Mucosa of descending colon (tissue), 3 donors: ENCODE measurements around the gene GPATCH2. TPM values are rescaled to one million over a fixed set of nuclear protein-coding genes. Genes with fewer than 3 reads are reported as not detected.

Source experiments
- ATAC-seq: fragments of 200-7000 bp; cut with Tn5 transposase; one replicate; pipeline ENCODE4 v1.9.1; 2020; ENCODE audit warnings: mild to moderate bottlenecking, moderate library complexity
- DNase-seq, 3 donors: peaks; one replicate each; pipeline ENCODE4 v3.0.0-alpha.2; 2020
- H3K36me3 ChIP-seq: fragments of 200-600 bp; one replicate; pipeline ENCODE4 v1.8.0; 2021; ENCODE audit warnings: low read depth, mild to moderate bottlenecking
- H3K4me1 ChIP-seq: fragments of 200-600 bp; one replicate; pipeline ENCODE4 v1.8.0; 2021; ENCODE audit warnings: low read depth, mild to moderate bottlenecking
- H3K4me3 ChIP-seq: fragments of 200-600 bp; one replicate; pipeline ENCODE4 v1.8.0; 2021; ENCODE audit warnings: mild to moderate bottlenecking
- H3K9me3 ChIP-seq: fragments of 200-600 bp; one replicate; pipeline ENCODE4 v1.8.0; 2021; ENCODE audit warnings: mild to moderate bottlenecking
- intact Hi-C, 2 donors: fragments of 100-400 bp; cut with DNase I in 1 of 2; cut with micrococcal nuclease in 1 of 2; formaldehyde crosslinking; loops; one replicate each; pipeline versions ENCODE4 v1.11.0 to v1.11.1; 2022; cut with DNase I, micrococcal nuclease
- total RNA-seq, 3 donors: library from RNA; stranded (reverse); fragmentation: NEBNext Ultra II Directional in 2 of 3; extraction: Animal tissue kit (Norgen Biotek cat#: 25700) in 2 of 3; gene quantifications; one replicate each; pipeline versions ENCODE4 v1.2.1 to v1.2.4, GENCODE V29; 2021 to 2023
- TF ChIP-seq, protein P1 (sequence below): fragments of 200-600 bp; IDR thresholded peaks from one replicate; pipeline ENCODE4 v1.8.0; 2022; ENCODE audit warnings: antibody characterized with exemption, mild to moderate bottlenecking
- donor health status: DM: no; HTN: no; CAD: no; lungs with moderate emphysema.
- donor health status: DM: no; HTN: no; CAD: no.
- donor health status: DM: no; HTN: yes; CAD: no.

Gene GPATCH2
- total RNA-seq, 3 donors from 2014 or later = 13.2 to 15.2 (median 13.2) TPM

DNA sequence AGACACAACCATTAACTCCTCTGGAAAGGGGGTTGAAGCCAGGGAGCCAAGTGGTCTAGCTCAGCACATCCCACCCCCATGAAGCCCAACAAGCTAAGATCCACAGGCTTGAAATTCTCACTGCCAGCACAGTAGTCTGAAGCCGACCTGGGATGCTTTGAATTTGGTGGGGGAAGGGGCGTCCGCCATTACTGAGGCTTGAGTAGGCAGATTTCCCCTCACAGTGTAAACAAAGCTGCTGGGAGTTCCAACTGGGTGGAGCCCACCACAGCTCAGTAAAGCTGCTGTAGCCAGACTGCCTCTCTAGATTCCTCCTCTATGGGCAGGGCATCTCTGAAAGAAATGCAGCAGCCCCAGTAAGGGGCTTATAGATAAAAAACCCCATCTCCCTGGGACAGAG, 193.5 kb downstream of the GPATCH2 start:
- no peak overlapping the region for H3K4me3 ChIP-seq
- TF ChIP-seq, protein P1, sequence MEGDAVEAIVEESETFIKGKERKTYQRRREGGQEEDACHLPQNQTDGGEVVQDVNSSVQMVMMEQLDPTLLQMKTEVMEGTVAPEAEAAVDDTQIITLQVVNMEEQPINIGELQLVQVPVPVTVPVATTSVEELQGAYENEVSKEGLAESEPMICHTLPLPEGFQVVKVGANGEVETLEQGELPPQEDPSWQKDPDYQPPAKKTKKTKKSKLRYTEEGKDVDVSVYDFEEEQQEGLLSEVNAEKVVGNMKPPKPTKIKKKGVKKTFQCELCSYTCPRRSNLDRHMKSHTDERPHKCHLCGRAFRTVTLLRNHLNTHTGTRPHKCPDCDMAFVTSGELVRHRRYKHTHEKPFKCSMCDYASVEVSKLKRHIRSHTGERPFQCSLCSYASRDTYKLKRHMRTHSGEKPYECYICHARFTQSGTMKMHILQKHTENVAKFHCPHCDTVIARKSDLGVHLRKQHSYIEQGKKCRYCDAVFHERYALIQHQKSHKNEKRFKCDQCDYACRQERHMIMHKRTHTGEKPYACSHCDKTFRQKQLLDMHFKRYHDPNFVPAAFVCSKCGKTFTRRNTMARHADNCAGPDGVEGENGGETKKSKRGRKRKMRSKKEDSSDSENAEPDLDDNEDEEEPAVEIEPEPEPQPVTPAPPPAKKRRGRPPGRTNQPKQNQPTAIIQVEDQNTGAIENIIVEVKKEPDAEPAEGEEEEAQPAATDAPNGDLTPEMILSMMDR = no peak
- H3K9me3 ChIP-seq = no peaks in the 10 kb centered on the region
- no peak for DNase-seq
- no peaks in the 10 kb centered on the region for H3K4me1 ChIP-seq
- no peak for ATAC-seq
- intact Hi-C loops = no loop called here
- H3K36me3 ChIP-seq = no peaks in the 10 kb centered on the region

GRCh38 chr1:217435204-217435603, 195.7 kb downstream of the GPATCH2 start:
- H3K9me3 ChIP-seq = no peaks in the 10 kb centered on the region
- no peak overlapping the region for H3K4me3 ChIP-seq
- TF ChIP-seq, protein P1 = no peak
- H3K4me1 ChIP-seq = no peaks in the 10 kb centered on the region
- H3K36me3 ChIP-seq = no peaks in the 10 kb centered on the region
- DNase-seq = no peak
- intact Hi-C loops = no loop called here
- ATAC-seq = no peak

DNA sequence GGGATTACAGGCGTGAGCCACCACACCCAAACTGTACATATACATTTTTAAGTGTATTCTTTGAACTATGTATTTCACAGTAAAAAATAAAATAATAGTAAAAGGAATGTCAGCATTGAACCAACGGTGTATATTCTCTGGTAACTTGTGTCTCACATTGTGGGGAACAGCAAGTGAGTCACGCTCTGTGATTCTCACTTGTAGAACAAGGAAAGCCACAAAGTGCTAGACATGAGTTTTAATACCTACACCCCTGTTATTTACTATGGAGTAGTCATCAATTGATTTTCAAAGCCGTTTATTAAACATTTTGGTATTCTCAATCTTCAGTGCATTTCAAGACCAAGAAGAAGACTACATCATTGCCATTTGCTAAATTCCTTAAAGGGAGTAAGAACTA, 197.2 kb downstream of the GPATCH2 start:
- Histone ChIP-seq H3K4me1 (no peaks in the 10 kb centered on the region), H3K4me3 (no peak overlapping the region), H3K9me3 (no peaks in the 10 kb centered on the region), H3K36me3 (no peaks in the 10 kb centered on the region)
- DNase-seq (no peak), ATAC-seq (no peak)
- intact Hi-C loops = no loop called here
- TF ChIP-seq, protein P1 = no peak

DNA sequence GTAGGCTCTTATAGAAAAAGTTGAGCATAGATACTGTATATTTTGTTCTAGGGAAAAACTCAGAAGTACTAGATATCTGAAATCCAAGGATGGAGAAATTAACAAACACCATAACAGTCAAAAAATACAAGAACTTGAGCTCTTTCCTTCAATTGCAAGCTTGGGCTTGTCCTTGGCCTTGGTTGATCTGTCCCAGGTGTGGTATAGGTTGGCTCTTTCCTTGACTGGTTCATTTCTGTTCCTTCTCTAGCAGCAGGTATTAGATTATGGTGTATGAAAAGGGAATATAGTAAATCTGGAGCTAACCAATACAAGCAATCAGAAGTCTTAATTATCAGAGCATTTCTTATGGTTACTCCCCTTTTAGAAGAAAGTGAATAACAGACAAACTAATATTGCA, 198.6 kb downstream of the GPATCH2 start:
- intact Hi-C loops = no loop called here
- H3K4me1 ChIP-seq = no peaks in the 10 kb centered on the region
- DNase-seq (no peak), ATAC-seq (no peak)
- TF ChIP-seq, protein P1 = no peak
- no peak overlapping the region for H3K4me3 ChIP-seq
- no peaks in the 10 kb centered on the region for H3K36me3 ChIP-seq
- no peaks in the 10 kb centered on the region for H3K9me3 ChIP-seq

DNA sequence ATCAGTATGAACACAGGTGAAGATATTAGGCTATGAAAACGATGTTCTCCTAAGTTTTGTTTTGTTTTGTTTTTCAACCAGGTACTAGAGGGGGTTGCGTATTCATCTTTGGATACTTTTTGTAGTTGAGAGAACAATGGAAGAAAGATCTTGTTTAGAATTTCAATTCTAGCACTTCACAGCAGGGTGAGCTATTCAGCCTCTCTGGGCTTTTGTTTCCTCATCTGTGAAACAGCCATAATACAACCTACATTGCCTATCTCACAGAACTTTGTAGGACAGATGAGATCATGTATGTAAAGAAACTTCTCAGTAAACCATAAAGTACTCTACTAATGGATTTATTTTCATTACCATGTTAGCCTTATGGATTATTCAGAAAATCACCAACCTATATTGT, 199.5 kb downstream of the GPATCH2 start:
- ATAC-seq = no peak
- intact Hi-C loops = no loop called here
- Histone ChIP-seq H3K4me3 (no peak overlapping the region), H3K9me3 (no peaks in the 10 kb centered on the region), H3K36me3 (no peaks in the 10 kb centered on the region), H3K4me1 (no peaks in the 10 kb centered on the region)
- DNase-seq = no peak
- TF ChIP-seq, protein P1 = no peak

- intact Hi-C loops = no loop called here
- no peak for DNase-seq
- TF ChIP-seq, protein P1 = no peak
These were observed 205.5 kb downstream of the GPATCH2 start for GRCh38 chr1:217425422-217425821.

More at GRCh38 chr1:217425422-217425821, 205.5 kb downstream of the GPATCH2 start:
- Histone ChIP-seq H3K36me3 (no peaks in the 10 kb centered on the region), H3K9me3 (no peaks in the 10 kb centered on the region), H3K4me1 (no peaks in the 10 kb centered on the region), H3K4me3 (no peak overlapping the region)
- ATAC-seq = no peak
